HG02642 (cell line): ENCODE results near the gene AICDA.

Experiments
- ATAC-seq: cut with Tn5 transposase; IDR thresholded peaks from one replicate; pipeline ENCODE4 v1.9.1; 2021; ENCODE audit warnings: mild to moderate bottlenecking; ENCODE audit not compliant: unreplicated experiment, poor library complexity

The AICDA gene

GRCh38 chr12:8561011-8561410 lies 51.6 kb downstream of the AICDA start:
- no peak for ATAC-seq

- no peak for ATAC-seq
Measured at GRCh38 chr12:8559676-8560075, 53.0 kb downstream of the AICDA start.

GRCh38 chr12:8556531-8557097 lies 56.0 kb downstream of the AICDA start:
- no peak for ATAC-seq

- no peak for ATAC-seq
Measured at GRCh38 chr12:8554451-8555195, 58.0 kb downstream of the AICDA start.

- ATAC-seq: no peak
Measured at GRCh38 chr12:8553088-8553627, 59.5 kb downstream of the AICDA start.
